GM19043 (cell line): ENCODE results near the gene SMAP1.
"Not testable (repeated sequence)": the region's sequence is repeated elsewhere in the genome, so short reads cannot be mapped to it uniquely, and the experiment has no call there.

Experiments used
- ATAC-seq: cut with Tn5 transposase; IDR thresholded peaks from one replicate; pipeline ENCODE4 v1.9.1; 2021; ENCODE audit warnings: low read depth; ENCODE audit not compliant: unreplicated experiment

SMAP1 gene

GRCh38 chr6:70735513-70735912, 67.8 kb downstream of the SMAP1 start:
- no peak for ATAC-seq

GRCh38 chr6:70738028-70738427, 70.3 kb downstream of the SMAP1 start:
- ATAC-seq, result no peak

GRCh38 chr6:70739534-70739933, 71.9 kb downstream of the SMAP1 start:
- ATAC-seq, result no peak

GRCh38 chr6:70740746-70741145, 73.1 kb downstream of the SMAP1 start:
- not testable (repeated sequence) for ATAC-seq

GRCh38 chr6:70742462-70742861, 74.8 kb downstream of the SMAP1 start:
- not testable (repeated sequence) for ATAC-seq

GRCh38 chr6:70753870-70754380, 86.2 kb downstream of the SMAP1 start:
- no peak for ATAC-seq

GRCh38 chr6:70758883-70759282, 91.2 kb downstream of the SMAP1 start:
- no peak for ATAC-seq

- no peak for ATAC-seq
Observed at GRCh38 chr6:70763754-70764510, 96.2 kb downstream of the SMAP1 start.

GRCh38 chr6:70764706-70765105, 97.0 kb downstream of the SMAP1 start:
- ATAC-seq, result no peak

GRCh38 chr6:70771351-70771750, 103.7 kb downstream of the SMAP1 start:
- ATAC-seq, result not testable (repeated sequence)

GRCh38 chr6:70779934-70780333, 112.3 kb downstream of the SMAP1 start:
- ATAC-seq, result no peak

GRCh38 chr6:70790483-70791224, 123.0 kb downstream of the SMAP1 start:
- ATAC-seq, result no peak

GRCh38 chr6:70797625-70798024, 129.9 kb downstream of the SMAP1 start:
- ATAC-seq, result peak; percentile 98

- ATAC-seq, result no peak
Observed at GRCh38 chr6:70806086-70806485, 138.4 kb downstream of the SMAP1 start.

- no peak for ATAC-seq
Observed at GRCh38 chr6:70811788-70812187, 144.1 kb downstream of the SMAP1 start.

- ATAC-seq, result no peak
Observed at GRCh38 chr6:70813885-70814284, 146.2 kb downstream of the SMAP1 start.

- no peak for ATAC-seq
Observed at GRCh38 chr6:70819646-70820045, 152.0 kb downstream of the SMAP1 start.

- no peak for ATAC-seq
Observed at GRCh38 chr6:70820778-70821177, 153.1 kb downstream of the SMAP1 start.

- no peak for ATAC-seq
Observed at GRCh38 chr6:70821751-70822150, 154.1 kb downstream of the SMAP1 start.

GRCh38 chr6:70823651-70824050, 156.0 kb downstream of the SMAP1 start:
- ATAC-seq, result no peak

- ATAC-seq, result no peak
Observed at GRCh38 chr6:70831427-70831826, 163.7 kb downstream of the SMAP1 start.

- ATAC-seq, result no peak
Observed at GRCh38 chr6:70834520-70834919, 166.8 kb downstream of the SMAP1 start.
